ENCODE data around the gene NDEL1. TPM values are rescaled to one million over a fixed set of nuclear protein-coding genes. Genes with fewer than 3 reads are reported as not detected.

Gene NDEL1
- total and polyA plus RNA-seq, 4 donors = 15.3 to 52.3 (median 35.4) TPM

- no peak for TF ChIP-seq GABPA (IDR thresholded peaks at IDR 0.05 in 1 of 2, conservative IDR thresholded peaks at IDR 0.05 in 1 of 2)
- TF ChIP-seq JUND (IDR thresholded peaks at IDR 0.05) = peak; percentile 55 to 91
- TF ChIP-seq HNF4A (conservative IDR thresholded peaks at IDR 0.05) = peak; percentile 86 to 95
- TF ChIP-seq RAD21 (IDR thresholded peaks at IDR 0.05) = peak; percentile 24 to 27
- TF ChIP-seq, protein P1, sequence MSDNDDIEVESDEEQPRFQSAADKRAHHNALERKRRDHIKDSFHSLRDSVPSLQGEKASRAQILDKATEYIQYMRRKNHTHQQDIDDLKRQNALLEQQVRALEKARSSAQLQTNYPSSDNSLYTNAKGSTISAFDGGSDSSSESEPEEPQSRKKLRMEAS (IDR thresholded peaks at IDR 0.05) = peak; percentile 69
- TF ChIP-seq HNF4G (IDR thresholded peaks at IDR 0.05) = peak; percentile 49
- TF ChIP-seq SP1 (IDR thresholded peaks at IDR 0.05) = peak; percentile 61
Measured at GRCh38 chr17:8430966-8431365, 4.7 kb upstream of the NDEL1 start (continued).

- Histone ChIP-seq H3K36me3 (ENCODE audit: control insufficient read depth in 4 of 4, insufficient read depth in 3 of 4, low read depth in 1 of 4, low read length in 3 of 4) (peaks cover 0 to 3% (median under 1%) of the 10 kb centered on the region in 4 donors), H3K27ac (ENCODE audit: low read depth in 1 of 2, low read length in 2 of 2) (peak overlapping the region; percentile 97 to 100), H3K9me3 (ENCODE audit: control insufficient read depth in 4 of 4, low read length in 3 of 4) (no peaks in the 10 kb centered on the region), H3K27me3 (ENCODE audit: control insufficient read depth in 4 of 4, insufficient read depth in 4 of 4, low read length in 3 of 4) (no peaks in the 10 kb centered on the region), H3K4me1 (ENCODE audit: control insufficient read depth in 4 of 4, insufficient read depth in 4 of 4, low read length in 3 of 4) (peaks cover 10 to 37% (median 14%) of the 10 kb centered on the region in 4 donors), H3K4me3 (ENCODE audit: low read depth in 1 of 3, low read length in 3 of 3) (peak overlapping the region; percentile 75 to 90 (median 90)), H3K9ac (ENCODE audit: low read depth in 1 of 2, low read length in 2 of 2) (peak overlapping the region; percentile 98 to 99)
- TF ChIP-seq GABPA (IDR thresholded peaks at IDR 0.05 in 1 of 2, conservative IDR thresholded peaks at IDR 0.05 in 1 of 2) (no peak), RXRA (IDR thresholded peaks at IDR 0.05) (peak in 1 of 2 donors; percentile 7), REST (IDR thresholded peaks at IDR 0.05) (no peak), RAD21 (IDR thresholded peaks at IDR 0.05) (peak in 1 of 2 donors; percentile 13), TAF1 (conservative IDR thresholded peaks at IDR 0.05) (no peak), JUND (IDR thresholded peaks at IDR 0.05) (no peak), SP1 (IDR thresholded peaks at IDR 0.05) (no peak), HNF4A (conservative IDR thresholded peaks at IDR 0.05) (no peak), YY1 (IDR thresholded peaks at IDR 0.05) (peak; percentile 49), HNF4G (IDR thresholded peaks at IDR 0.05) (no peak)
- TF ChIP-seq, protein P2, sequence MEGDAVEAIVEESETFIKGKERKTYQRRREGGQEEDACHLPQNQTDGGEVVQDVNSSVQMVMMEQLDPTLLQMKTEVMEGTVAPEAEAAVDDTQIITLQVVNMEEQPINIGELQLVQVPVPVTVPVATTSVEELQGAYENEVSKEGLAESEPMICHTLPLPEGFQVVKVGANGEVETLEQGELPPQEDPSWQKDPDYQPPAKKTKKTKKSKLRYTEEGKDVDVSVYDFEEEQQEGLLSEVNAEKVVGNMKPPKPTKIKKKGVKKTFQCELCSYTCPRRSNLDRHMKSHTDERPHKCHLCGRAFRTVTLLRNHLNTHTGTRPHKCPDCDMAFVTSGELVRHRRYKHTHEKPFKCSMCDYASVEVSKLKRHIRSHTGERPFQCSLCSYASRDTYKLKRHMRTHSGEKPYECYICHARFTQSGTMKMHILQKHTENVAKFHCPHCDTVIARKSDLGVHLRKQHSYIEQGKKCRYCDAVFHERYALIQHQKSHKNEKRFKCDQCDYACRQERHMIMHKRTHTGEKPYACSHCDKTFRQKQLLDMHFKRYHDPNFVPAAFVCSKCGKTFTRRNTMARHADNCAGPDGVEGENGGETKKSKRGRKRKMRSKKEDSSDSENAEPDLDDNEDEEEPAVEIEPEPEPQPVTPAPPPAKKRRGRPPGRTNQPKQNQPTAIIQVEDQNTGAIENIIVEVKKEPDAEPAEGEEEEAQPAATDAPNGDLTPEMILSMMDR (IDR thresholded peaks at IDR 0.05; ENCODE audit: low read depth, low read length, missing input control) = peak; percentile 0
- TF ChIP-seq, protein P1 (IDR thresholded peaks at IDR 0.05) = no peak
- peak; percentile 76 for DNase-seq (ENCODE audit: low spot score)
- under 1% methylated on average over 43 of the region's 43 CpGs for WGBS
Measured at GRCh38 chr17:8436169-8436843, 622 bp downstream of the NDEL1 start.

DNA sequence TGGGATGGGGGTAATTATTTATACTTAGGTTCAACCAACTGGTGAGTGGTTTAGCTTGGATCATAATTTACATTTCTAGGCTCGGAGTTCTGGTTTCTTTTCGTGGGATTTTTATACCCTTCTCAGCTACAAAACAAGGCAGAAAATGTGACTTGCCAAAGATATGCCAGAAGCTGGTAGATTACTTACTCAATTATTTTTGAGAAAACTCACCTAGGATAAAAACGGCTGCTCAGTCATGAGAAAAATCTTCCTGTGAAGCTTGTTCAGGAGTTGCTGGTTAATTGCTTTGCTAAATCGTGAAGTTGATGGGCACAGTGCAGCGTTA is 1.1 kb downstream of the NDEL1 start:
- no peak for DNase-seq (ENCODE audit: low spot score)
- H3K27me3 ChIP-seq (ENCODE audit: control insufficient read depth in 4 of 4, insufficient read depth in 4 of 4, low read length in 3 of 4) = no peaks in the 10 kb centered on the region
- H3K4me1 ChIP-seq (ENCODE audit: control insufficient read depth in 4 of 4, insufficient read depth in 4 of 4, low read length in 3 of 4) = peaks cover 9 to 36% (median 12%) of the 10 kb centered on the region in 4 donors
- H3K9me3 ChIP-seq (ENCODE audit: control insufficient read depth in 4 of 4, low read length in 3 of 4) = no peaks in the 10 kb centered on the region
- H3K27ac ChIP-seq (ENCODE audit: low read depth in 1 of 2, low read length in 2 of 2) = peak overlapping the region; percentile 97 to 100
- peak overlapping the region; percentile 75 to 90 (median 90) for H3K4me3 ChIP-seq (ENCODE audit: low read depth in 1 of 3, low read length in 3 of 3)
- H3K36me3 ChIP-seq (ENCODE audit: control insufficient read depth in 4 of 4, insufficient read depth in 3 of 4, low read depth in 1 of 4, low read length in 3 of 4) = peaks cover 0 to 3% (median under 1%) of the 10 kb centered on the region in 4 donors
- peak overlapping the region; percentile 98 to 99 for H3K9ac ChIP-seq (ENCODE audit: low read depth in 1 of 2, low read length in 2 of 2)
- 10% methylated on average over 5 of the region's 5 CpGs for WGBS
- TF ChIP-seq NR2F2 (IDR thresholded peaks at IDR 0.05) (no peak), EGR1 (IDR thresholded peaks at IDR 0.05; ENCODE audit: low read depth in 2 of 2) (no peak), TAF1 (conservative IDR thresholded peaks at IDR 0.05) (no peak), YY1 (IDR thresholded peaks at IDR 0.05) (peak; percentile 10), SP1 (IDR thresholded peaks at IDR 0.05) (no peak), REST (IDR thresholded peaks at IDR 0.05) (no peak)
- TF ChIP-seq, protein P1 (IDR thresholded peaks at IDR 0.05) = no peak
- TF ChIP-seq, protein P2 (IDR thresholded peaks at IDR 0.05; ENCODE audit: low read depth, low read length, missing input control) = no peak
